HepG2 (cell line): ENCODE measurements around the gene SOCS7. TPM values are rescaled to one million over a fixed set of nuclear protein-coding genes. Genes with fewer than 3 reads are reported as not detected.

Source experiments
- ATAC-seq: fragments of 200-7000 bp; cut with Tn5 transposase; 3 replicates; pipeline ENCODE4 v1.9.1; 2020; ENCODE audit warnings: mild to moderate bottlenecking, moderate library complexity
- BruUV-seq: library from RNA; stranded (reverse); fragments of 400-500 nt; replicated peaks from 2 replicates; lab custom pipeline; 2021; lab: Mats Ljungman, UMichigan
- CTCF ChIA-PET: fragments of 300-600 bp; formaldehyde crosslinking; extraction: SDS; loops from one replicate; lab custom pipeline; 2021; ENCODE audit warnings: low total read pairs, inconsistent platforms, low intra/inter-chr PET ratio; lab: Yijun Ruan, JAX
- POLR2A ChIA-PET: fragments of 350-600 bp; sonication (Branson Sonifier 250); formaldehyde crosslinking; loops from one replicate; lab custom pipeline; 2020; ENCODE audit warnings: antibody characterized with exemption, inconsistent platforms; lab: Yijun Ruan, JAX
- DNase-seq: peaks from one replicate; pipeline ENCODE4 v3.0.0-alpha.2; 2015; ENCODE audit warnings: low spot score
- FAIRE-seq: peaks from 3 replicates; lab custom pipeline; 2011; peaks lifted over from hg19 to GRCh38; lab: Jason Lieb, UNC
- H2AFZ ChIP-seq: one replicate; pipeline ENCODE4 v1.6.1; 2011; ENCODE audit warnings: low read length, inconsistent platforms
- H3K27ac ChIP-seq: fragments of 300-600 bp; 3 replicates; pipeline ENCODE4 v1.8.0; 2011; ENCODE audit warnings: mixed run types, mild to moderate bottlenecking, mixed read lengths, low read length, inconsistent platforms; ENCODE audit not compliant: insufficient read depth; ENCODE audit errors: extremely low read length
- H3K27me3 ChIP-seq, 2 experiments: fragments of 200-600 bp in 1 of 2; 2 replicates in 1 of 2; 3 replicates in 1 of 2; pipeline versions ENCODE4 v1.6.0 to v1.8.0; 2011; ENCODE audit warnings: low read length in 2 of 2, mild to moderate bottlenecking in 2 of 2, moderate library complexity in 2 of 2, inconsistent platforms in 1 of 2; ENCODE audit not compliant: insufficient read depth in 2 of 2, control insufficient read depth in 1 of 2
- H3K36me3 ChIP-seq, 2 experiments: fragments of 200-600 bp in 1 of 2; replicated peaks in 1 of 2; 2 replicates in 1 of 2; 3 replicates in 1 of 2; pipeline versions ENCODE4 v1.5.1 to v1.8.0; 2011; ENCODE audit warnings: low read length in 2 of 2, inconsistent platforms in 1 of 2; ENCODE audit not compliant: insufficient read depth in 2 of 2, control insufficient read depth in 1 of 2
- H3K4me1 ChIP-seq: 2 replicates; pipeline ENCODE4 v1.5.1; 2012; ENCODE audit warnings: low read length, inconsistent platforms; ENCODE audit not compliant: insufficient read depth
- H3K4me2 ChIP-seq: 2 replicates; pipeline ENCODE4 v1.6.0; 2011; ENCODE audit warnings: low read depth, low read length, inconsistent platforms
- H3K4me3 ChIP-seq, 3 experiments: fragments of 200-600 bp in 1 of 3; sonication (generic), shearing (Covaris generic) in 1 of 3; replicated peaks in 1 of 3; 2 replicates each; pipeline ENCODE4 v1.5.1; 2011 to 2016; ENCODE audit warnings: low read length in 3 of 3, inconsistent platforms in 2 of 3, low read depth in 2 of 3, mild to moderate bottlenecking in 2 of 3, control low read depth in 1 of 3, mixed read lengths in 1 of 3; ENCODE audit not compliant: insufficient read depth in 1 of 3
- H3K79me2 ChIP-seq: one replicate; pipeline ENCODE4 v1.6.1; 2011; ENCODE audit warnings: low read length, inconsistent platforms; ENCODE audit not compliant: insufficient read depth
- H3K9ac ChIP-seq: 2 replicates; pipeline ENCODE4 v1.6.0; 2011; ENCODE audit warnings: mild to moderate bottlenecking, low read depth, low read length, inconsistent platforms; ENCODE audit not compliant: insufficient read depth
- H3K9me3 ChIP-seq: 2 replicates; pipeline ENCODE4 v1.5.1; 2012; ENCODE audit warnings: mild to moderate bottlenecking, low read length
- H4K20me1 ChIP-seq: 2 replicates; pipeline ENCODE4 v1.6.0; 2011; ENCODE audit warnings: inconsistent platforms, mild to moderate bottlenecking, low read length, moderate library complexity; ENCODE audit not compliant: insufficient read depth
- DMAP1 ChIP-seq: IDR thresholded peaks from 2 replicates; pipeline ENCODE4 v1.6.1; 2016
- GPBP1L1 ChIP-seq: sonication (generic); formaldehyde crosslinking; IDR thresholded peaks from 2 replicates; pipeline ENCODE4 v1.5.0; 2020; ENCODE audit warnings: mild to moderate bottlenecking, missing genetic modification reagents
- HOXA5 ChIP-seq: sonication (generic); formaldehyde crosslinking; IDR thresholded peaks from 2 replicates; pipeline ENCODE4 v1.4.0; 2020; ENCODE audit warnings: missing genetic modification reagents
- MIXL1 ChIP-seq: IDR thresholded peaks from 2 replicates; pipeline ENCODE4 v1.6.1; 2016
- MZF1 ChIP-seq: sonication (generic); formaldehyde crosslinking; IDR thresholded peaks from 2 replicates; pipeline ENCODE4 v1.8.1; 2023; ENCODE audit warnings: mild to moderate bottlenecking, missing genetic modification reagents, borderline replicate concordance
- NRL ChIP-seq: sonication (generic); formaldehyde crosslinking; IDR thresholded peaks from 2 replicates; pipeline ENCODE4 v1.5.0; 2020; ENCODE audit warnings: missing genetic modification reagents, mild to moderate bottlenecking, moderate library complexity, borderline replicate concordance
- PRPF4 ChIP-seq: fragments of 200-400 bp; formaldehyde crosslinking; IDR thresholded peaks from 2 replicates; pipeline ENCODE4 v1.6.1; 2016; ENCODE audit warnings: low read length, low read depth; ENCODE audit not compliant: poor library complexity, severe bottlenecking
- RNF219 ChIP-seq: sonication (generic); formaldehyde crosslinking; IDR thresholded peaks from 2 replicates; pipeline ENCODE4 v1.5.0; 2020; ENCODE audit warnings: mild to moderate bottlenecking, missing genetic modification reagents
- SPEN ChIP-seq: sonication (generic); formaldehyde crosslinking; IDR thresholded peaks from 2 replicates; pipeline ENCODE4 v1.5.1; 2020; ENCODE audit warnings: low read depth, mild to moderate bottlenecking, missing genetic modification reagents
- SRY ChIP-seq: sonication (generic); formaldehyde crosslinking; IDR thresholded peaks from 2 replicates; pipeline ENCODE4 v1.8.0; 2022; ENCODE audit warnings: mild to moderate bottlenecking, missing genetic modification reagents
- TAF15 ChIP-seq: fragments of 200-400 bp; formaldehyde crosslinking; IDR thresholded peaks from one replicate; pipeline ENCODE4 v1.6.1; 2018; ENCODE audit warnings: mild to moderate bottlenecking, low read depth, low read length; ENCODE audit not compliant: poor library complexity, severe bottlenecking
- TP53 ChIP-seq: sonication (generic); formaldehyde crosslinking; conservative IDR thresholded peaks from 2 replicates; pipeline ENCODE4 v1.4.0; 2020; ENCODE audit warnings: missing genetic modification reagents
- ZNF362 ChIP-seq: sonication (generic); formaldehyde crosslinking; IDR thresholded peaks from 2 replicates; pipeline ENCODE4 v1.4.0; 2020; ENCODE audit warnings: missing genetic modification reagents, mild to moderate bottlenecking, borderline replicate concordance
- ZNF432 ChIP-seq: sonication (generic); formaldehyde crosslinking; IDR thresholded peaks from 2 replicates; pipeline ENCODE4 v1.5.0; 2020; ENCODE audit warnings: missing genetic modification reagents, mild to moderate bottlenecking, borderline replicate concordance
- ZNF501 ChIP-seq: sonication (generic); formaldehyde crosslinking; IDR thresholded peaks from 2 replicates; pipeline ENCODE4 v1.5.1; 2020; ENCODE audit warnings: mild to moderate bottlenecking, moderate library complexity, missing genetic modification reagents
- ZNF772 ChIP-seq: sonication (generic); formaldehyde crosslinking; IDR thresholded peaks from 2 replicates; pipeline ENCODE4 v1.5.0; 2020; ENCODE audit warnings: mild to moderate bottlenecking, missing genetic modification reagents
- WGBS: methylation state at CpG from one replicate; pipeline ENCODE4 v1.1.6; 2017; ENCODE audit warnings: low lambda C conversion rate; 5-methylcytosine and 5-hydroxymethylcytosine counted together
- in situ Hi-C: cut with HindIII; loops from 2 replicates; pipeline ENCODE4 v1.10.0; 2017; ENCODE audit warnings: low pct_unique_long_range_greater_than_20kb; ENCODE audit not compliant: extremely low pct_ligation_motif_present
- intact Hi-C: fragments of 100-400 bp; cut with micrococcal nuclease; formaldehyde crosslinking; loops from one replicate; pipeline ENCODE4 v1.10.0; 2022; ENCODE audit not compliant: unreplicated experiment
- polyA plus RNA-seq, 8 experiments: library from polyadenylated mRNA; depleted of rRNA in 3 of 8; stranded (reverse) in 7 of 8; unstranded in 1 of 8; fragments of >200 nt; fragmentation: Illumina TruSeq in 4 of 8; extraction: Trizol in 4 of 8; gene quantifications; 2 replicates each; pipeline versions ENCODE4 v1.2.1 to v1.2.3, GENCODE V29; 2011 to 2016; ENCODE audit warnings: low read depth in 4 of 8, missing spikeins in 1 of 8, mixed read lengths in 1 of 8; ENCODE audit not compliant: insufficient read depth in 1 of 8
- total RNA-seq, 5 experiments: library from RNA; depleted of rRNA; stranded (reverse); fragments of >200 nt; fragmentation: Illumina TruSeq; extraction: Trizol; gene quantifications; 2 replicates each; pipeline ENCODE4 v1.2.3, GENCODE V29; 2016; ENCODE audit warnings: low read depth in 1 of 5

SOCS7 gene
- total and polyA plus RNA-seq, 2 of the 13 experiments (the other 11 are each of a cell fraction or from before 2014, with no cell fraction given): 19.2 to 24.2 TPM

DNA sequence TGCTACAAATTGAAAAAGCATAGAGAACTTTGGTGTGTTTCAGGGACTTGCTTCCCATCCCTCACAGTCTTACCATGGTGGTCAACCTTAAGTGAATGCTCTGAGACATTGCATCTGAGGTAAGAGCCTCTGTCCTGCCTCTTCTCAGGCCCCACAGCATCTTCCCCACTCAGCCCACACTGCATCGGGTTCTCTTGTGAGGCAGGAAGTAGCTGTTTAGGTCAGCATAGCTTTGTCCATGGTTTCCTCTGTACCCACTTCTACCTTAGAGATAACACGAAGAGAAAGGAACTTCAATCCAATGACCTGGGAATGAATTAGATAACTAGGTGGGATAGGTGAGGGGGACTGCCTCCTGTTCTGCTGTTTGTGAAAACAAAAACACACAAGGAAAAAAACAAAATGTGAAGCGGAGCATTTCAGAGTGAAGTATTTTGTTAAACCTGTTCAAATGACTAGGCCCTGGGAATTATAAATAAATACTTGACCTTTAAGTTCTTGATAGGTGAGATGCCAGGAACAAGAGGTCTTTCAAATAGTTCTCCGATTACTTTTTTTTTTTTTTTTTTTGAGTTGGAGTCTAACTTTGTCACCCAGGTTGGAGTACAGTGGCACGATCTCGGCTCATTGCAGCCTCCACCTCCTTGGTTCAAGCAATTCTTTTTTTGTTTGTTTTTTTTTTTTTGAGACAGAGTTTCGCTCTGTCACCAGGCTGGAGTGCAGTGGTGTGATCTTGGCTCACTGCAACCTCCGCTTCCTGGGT lies 17.7 kb downstream of the SOCS7 start:
- no peak overlapping the region for H3K4me2 ChIP-seq
- ATAC-seq (no peak), DNase-seq (no peak), FAIRE-seq (no peak)
- no peaks in the 10 kb centered on the region for H3K27me3 ChIP-seq
- WGBS: 97% methylated on average over 8 of the region's 8 CpGs
- H3K9me3 ChIP-seq: no peaks in the 10 kb centered on the region
- H3K27ac ChIP-seq: no peak overlapping the region
- TSS peak; percentile 12 for BruUV-seq
- H3K79me2 ChIP-seq: no peaks in the 10 kb centered on the region
- POLR2A ChIA-PET: interaction anchor here (0.5 kb wide), 1 partner anchor 23 kb away, joined by 6 read pairs; no protein-coding TSS in a partner anchor
- H3K4me1 ChIP-seq: no peaks in the 10 kb centered on the region
- intact Hi-C loops: no loop called here
- TF ChIP-seq ZNF501 (CRISPR knock-in tag): no peak
- no peak for TF ChIP-seq GPBP1L1
- no peak for TF ChIP-seq DMAP1 (CRISPR knock-in tag)
- TF ChIP-seq HOXA5 (CRISPR knock-in tag): no peak
- no peak for TF ChIP-seq MZF1
- no peak for TF ChIP-seq PRPF4
- TF ChIP-seq SRY (CRISPR knock-in tag): no peak
- TF ChIP-seq TP53 (CRISPR knock-in tag): no peak
- no peak for TF ChIP-seq MIXL1 (CRISPR knock-in tag)
- no peak for TF ChIP-seq TAF15
- no peak for TF ChIP-seq SPEN (CRISPR knock-in tag)
- no peak for TF ChIP-seq ZNF432 (CRISPR knock-in tag)
- TF ChIP-seq ZNF772 (CRISPR knock-in tag): no peak
- TF ChIP-seq NRL (CRISPR knock-in tag): no peak
- TF ChIP-seq RNF219 (CRISPR knock-in tag): no peak
- TF ChIP-seq ZNF362 (CRISPR knock-in tag): no peak
- in situ Hi-C loops: no loop called here
- CTCF ChIA-PET: no interaction called here
- H3K4me3 ChIP-seq: no peak overlapping the region
- H2AFZ ChIP-seq: no peak overlapping the region
- H3K9ac ChIP-seq: no peak overlapping the region
- no peaks in the 10 kb centered on the region for H4K20me1 ChIP-seq
- peaks cover 35 to 82% of the 10 kb centered on the region in 2 experiments for H3K36me3 ChIP-seq
